Measurements from ENCODE around the gene P2RY10. TPM values are rescaled to one million over a fixed set of nuclear protein-coding genes. Genes with fewer than 3 reads are reported as not detected.
"Not testable (repeated sequence)": the region's sequence is repeated elsewhere in the genome, so short reads cannot be mapped to it uniquely, and the experiment has no call there.

The P2RY10 gene
- total RNA-seq, 1 donor from 2014 or later, result not detected

- H3K9me3 ChIP-seq (ENCODE audit: insufficient read depth, low read depth, low read length), result peaks cover 3% of the 10 kb centered on the region
- no peaks in the 10 kb centered on the region for H3K27me3 ChIP-seq (ENCODE audit: insufficient read depth, low read length)
- H3K4me1 Mint-ChIP-seq (ENCODE audit: low read depth, unreplicated experiment), result no peaks in the 10 kb centered on the region
- no peak for FAIRE-seq
- no peaks in the 10 kb centered on the region for H4K20me1 ChIP-seq (ENCODE audit: insufficient read depth, low read length)
- H3K9ac ChIP-seq (ENCODE audit: low read length), result no peak overlapping the region
- no peak overlapping the region for H3K4me2 ChIP-seq (ENCODE audit: low read length)
- H2AFZ ChIP-seq (ENCODE audit: low read depth, low read length), result no peak overlapping the region
- no peak for TF ChIP-seq CTCF (IDR thresholded peaks at IDR 0.05; ENCODE audit: insufficient read depth, low read depth, low read length)
- no peak for TF ChIP-seq EZH2 (IDR thresholded peaks at IDR 0.05; ENCODE audit: insufficient read depth, low read length)
- no peak overlapping the region for H3K27ac ChIP-seq (ENCODE audit: low read depth, low read length)
- no peak overlapping the region for H3K27ac Mint-ChIP-seq (ENCODE audit: unreplicated experiment)
- no peaks in the 10 kb centered on the region for H3K9me3 Mint-ChIP-seq (ENCODE audit: unreplicated experiment)
- no peak overlapping the region for H3K4me3 ChIP-seq (ENCODE audit: insufficient read depth, low read depth, low read length)
- no peaks in the 10 kb centered on the region for H3K36me3 Mint-ChIP-seq (ENCODE audit: low read depth, unreplicated experiment)
- no peaks in the 10 kb centered on the region for H3K36me3 ChIP-seq (ENCODE audit: insufficient read depth, low read length)
- no peak for DNase-seq (ENCODE audit: low read depth)
- H3K4me1 ChIP-seq (ENCODE audit: insufficient read depth, low read length), result no peaks in the 10 kb centered on the region
- H3K4me3 Mint-ChIP-seq (ENCODE audit: unreplicated experiment), result no peak overlapping the region
- no peaks in the 10 kb centered on the region for H3K27me3 Mint-ChIP-seq (ENCODE audit: low read depth, unreplicated experiment)
- no peaks in the 10 kb centered on the region for H3K79me2 ChIP-seq (ENCODE audit: insufficient read depth, low read length)
Measured at GRCh38 chrX:78997870-78998558, 52.8 kb downstream of the P2RY10 start.

- H3K27ac ChIP-seq (ENCODE audit: low read depth, low read length); H3K27me3 Mint-ChIP-seq (ENCODE audit: low read depth, unreplicated experiment); H3K79me2 ChIP-seq (ENCODE audit: insufficient read depth, low read length); H3K4me3 Mint-ChIP-seq (ENCODE audit: unreplicated experiment); H3K27ac Mint-ChIP-seq (ENCODE audit: unreplicated experiment); H3K9me3 ChIP-seq (ENCODE audit: insufficient read depth, low read depth, low read length); DNase-seq (ENCODE audit: low read depth); H3K4me2 ChIP-seq (ENCODE audit: low read length); H3K36me3 ChIP-seq (ENCODE audit: insufficient read depth, low read length); H3K36me3 Mint-ChIP-seq (ENCODE audit: low read depth, unreplicated experiment); H4K20me1 ChIP-seq (ENCODE audit: insufficient read depth, low read length); H3K9me3 Mint-ChIP-seq (ENCODE audit: unreplicated experiment); H3K27me3 ChIP-seq (ENCODE audit: insufficient read depth, low read length); H3K4me3 ChIP-seq (ENCODE audit: insufficient read depth, low read depth, low read length); H3K4me1 ChIP-seq (ENCODE audit: insufficient read depth, low read length); FAIRE-seq; H2AFZ ChIP-seq (ENCODE audit: low read depth, low read length); H3K9ac ChIP-seq (ENCODE audit: low read length); H3K4me1 Mint-ChIP-seq (ENCODE audit: low read depth, unreplicated experiment): not testable (repeated sequence)
Measured at GRCh38 chrX:79007540-79007939, 62.3 kb downstream of the P2RY10 start.

Small RNA genes within 50 kb of the gene (microRNA-seq; reads per million reads assigned to microRNA genes)
- not detected for gene MIR4328

Other genes starting within 250 kb of the P2RY10 start
- gene LPAR4, start 197.7 kb upstream of the P2RY10 start, total RNA-seq, result 4.8 and 7.0 TPM in 2 replicates
- not detected in 2 replicates for gene GPR174, start 199.3 kb downstream of the P2RY10 start, total RNA-seq

Data from astrocyte (in vitro differentiated cells and primary cell).